Ovary (tissue), 9 donors: Measurements from ENCODE around the gene SLC6A1. TPM values are rescaled to one million over a fixed set of nuclear protein-coding genes. Genes with fewer than 3 reads are reported as not detected.

ENCODE experiments used
- DNase-seq, 5 donors: peaks; one replicate each; pipeline ENCODE4 v3.0.0-alpha.2; 2019 to 2020
- H3K27ac ChIP-seq, 2 donors: fragments of 200-600 bp; one replicate each; pipeline versions ENCODE4 v1.5.1 to v1.8.0; 2019 to 2022
- H3K27me3 ChIP-seq: fragments of 200-600 bp; one replicate; pipeline ENCODE4 v1.8.0; 2022
- H3K36me3 ChIP-seq: fragments of 200-600 bp; sonication (generic); one replicate; pipeline ENCODE4 v1.5.1; 2019
- H3K4me1 ChIP-seq: one replicate; pipeline ENCODE4 v1.8.1; 2013; ENCODE audit warnings: mild to moderate bottlenecking, moderate library complexity; ENCODE audit not compliant: insufficient read depth
- H3K4me3 ChIP-seq: fragments of 200-600 bp; sonication (generic); one replicate; pipeline ENCODE4 v1.5.1; 2017
- H3K9me3 ChIP-seq, 2 donors: fragments of 200-600 bp in 1 of 2; sonication (generic) in 1 of 2; one replicate each; pipeline versions ENCODE4 v1.5.1 to v1.8.1; 2013 to 2019; ENCODE audit warnings: mild to moderate bottlenecking in 1 of 2, moderate library complexity in 1 of 2
- EP300 ChIP-seq: sonication (generic); formaldehyde crosslinking; IDR thresholded peaks from one replicate; pipeline ENCODE4 v1.6.1; 2017; ENCODE audit warnings: antibody characterized with exemption
- POLR2A ChIP-seq: fragments of 450-650 bp; IDR thresholded peaks from one replicate; pipeline ENCODE4 v1.6.1; 2017; ENCODE audit warnings: antibody characterized with exemption, mild to moderate bottlenecking, moderate library complexity
- WGBS, 3 donors: extraction: QIAGEN DNeasy Blood & Tissue Kit in 1 of 3; methylation state at CpG; one replicate each; pipeline versions ENCODE4 v1.1.5 to v1.1.7; 2013 to 2017; 5-methylcytosine and 5-hydroxymethylcytosine counted together
- intact Hi-C, 4 donors: fragments of 100-400 bp; cut with DNase I; formaldehyde crosslinking; loops; one replicate each; pipeline versions ENCODE4 v1.11.0 to v1.15.1; 2022 to 2023
- polyA plus RNA-seq, 2 donors: library from polyadenylated mRNA; stranded (reverse); fragments of 200-250 nt in 1 of 2; fragments of 350-450 nt in 1 of 2; fragmentation: Illumina TruSeq in 1 of 2; extraction: RNeasy Lipid Tissue Mini Kit (QIAGEN cat#74804) in 1 of 2; gene quantifications; one replicate each; pipeline ENCODE4 v1.2.3, GENCODE V29; 2013 to 2014
- total RNA-seq, 7 donors: library from RNA; depleted of rRNA in 2 of 7; stranded (reverse); fragments of >200 nt in 2 of 7; fragmentation: NEBNext Ultra II Directional in 3 of 7; extraction: Animal tissue kit (Norgen Biotek cat#: 25700) in 3 of 7; gene quantifications; one replicate each; pipeline versions ENCODE4 v1.1.0 to v1.2.4, GENCODE V29; 2016 to 2023
- TF ChIP-seq, protein P1 (sequence below), 3 donors: fragments of 450-650 bp in 2 of 3; fragments of 200-600 bp in 1 of 3; IDR thresholded peaks; one replicate each; pipeline versions ENCODE4 v1.5.1 to v1.8.0; 2016 to 2022; ENCODE audit warnings: antibody characterized with exemption in 3 of 3, mild to moderate bottlenecking in 1 of 3
- donor health status: DM: no; HTN: no; CAD: no; lungs with moderate emphysema.
- donor health status: DM: no; HTN: no; CAD: no.
- donor health status: Bipolar disorder and iron deficiency.
- donor health status: DM: yes; HTN: yes; CAD: no.
- donor health status: DM: no; HTN: no; CAD: no.
- donor health status: DM: yes; HTN: yes; CAD: no.

The SLC6A1 gene
- total and polyA plus RNA-seq, 9 donors: 0.23 to 3.3 (median 1.2) TPM

DNA sequence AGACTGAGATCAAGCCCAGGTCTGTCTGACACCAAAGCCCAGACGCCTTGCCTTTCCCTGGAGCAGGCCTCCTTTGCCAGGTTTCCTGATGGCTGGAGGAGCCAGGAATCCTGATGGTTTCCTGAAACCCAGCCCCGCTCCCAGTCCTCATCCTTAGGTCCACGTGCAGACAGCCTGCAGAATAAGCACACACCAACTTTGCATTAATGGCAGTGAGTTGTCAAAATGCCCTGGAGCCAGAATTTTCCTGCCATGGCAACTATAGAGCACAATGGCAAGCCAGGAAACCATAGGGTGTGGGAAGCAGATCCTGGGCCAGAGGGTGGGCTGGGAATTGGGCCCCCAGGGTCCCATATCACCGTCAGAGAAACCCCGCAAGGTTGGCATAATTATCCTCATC is 94.3 kb downstream of the SLC6A1 start:
- intact Hi-C loops: no loop called here

DNA sequence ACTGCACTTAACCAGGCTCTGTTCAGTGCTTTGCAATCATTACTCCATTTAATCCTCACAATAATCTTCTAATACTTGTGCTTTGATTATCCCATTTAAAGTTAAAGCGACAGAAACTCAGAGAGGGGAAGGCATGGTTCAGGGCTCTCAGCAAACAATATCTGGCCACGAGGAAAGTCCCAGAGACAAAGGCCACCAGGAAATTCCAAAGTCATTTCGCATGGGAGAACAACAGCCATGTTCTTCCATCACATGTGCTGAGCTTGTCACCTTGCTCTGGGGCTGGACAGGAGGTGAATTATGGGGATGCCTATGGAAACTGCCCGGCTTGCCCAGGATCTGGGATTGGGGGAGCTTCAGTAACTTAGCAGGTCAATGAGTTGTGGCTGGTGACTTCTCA is 95.5 kb downstream of the SLC6A1 start:
- intact Hi-C loops: no loop called here
- no peak overlapping the region for H3K27ac ChIP-seq
- no peaks in the 10 kb centered on the region for H3K9me3 ChIP-seq
- H3K36me3 ChIP-seq: no peaks in the 10 kb centered on the region
- H3K4me1 ChIP-seq: no peaks in the 10 kb centered on the region
- no peak for TF ChIP-seq POLR2A
- TF ChIP-seq, protein P1, sequence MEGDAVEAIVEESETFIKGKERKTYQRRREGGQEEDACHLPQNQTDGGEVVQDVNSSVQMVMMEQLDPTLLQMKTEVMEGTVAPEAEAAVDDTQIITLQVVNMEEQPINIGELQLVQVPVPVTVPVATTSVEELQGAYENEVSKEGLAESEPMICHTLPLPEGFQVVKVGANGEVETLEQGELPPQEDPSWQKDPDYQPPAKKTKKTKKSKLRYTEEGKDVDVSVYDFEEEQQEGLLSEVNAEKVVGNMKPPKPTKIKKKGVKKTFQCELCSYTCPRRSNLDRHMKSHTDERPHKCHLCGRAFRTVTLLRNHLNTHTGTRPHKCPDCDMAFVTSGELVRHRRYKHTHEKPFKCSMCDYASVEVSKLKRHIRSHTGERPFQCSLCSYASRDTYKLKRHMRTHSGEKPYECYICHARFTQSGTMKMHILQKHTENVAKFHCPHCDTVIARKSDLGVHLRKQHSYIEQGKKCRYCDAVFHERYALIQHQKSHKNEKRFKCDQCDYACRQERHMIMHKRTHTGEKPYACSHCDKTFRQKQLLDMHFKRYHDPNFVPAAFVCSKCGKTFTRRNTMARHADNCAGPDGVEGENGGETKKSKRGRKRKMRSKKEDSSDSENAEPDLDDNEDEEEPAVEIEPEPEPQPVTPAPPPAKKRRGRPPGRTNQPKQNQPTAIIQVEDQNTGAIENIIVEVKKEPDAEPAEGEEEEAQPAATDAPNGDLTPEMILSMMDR (IDR thresholded peaks at IDR 0.05): no peak
- TF ChIP-seq EP300: no peak
- 88 to 93% (median 92%) methylated on average over 4 of the region's 4 CpGs for WGBS, 3 donors
- H3K27me3 ChIP-seq: no peaks in the 10 kb centered on the region
- DNase-seq: no peak
- no peak overlapping the region for H3K4me3 ChIP-seq

More for the DNA sequence above, 94.3 kb downstream of the SLC6A1 start:
- Histone ChIP-seq H3K4me1 (no peaks in the 10 kb centered on the region), H3K4me3 (no peak overlapping the region), H3K9me3 (no peaks in the 10 kb centered on the region), H3K27me3 (no peaks in the 10 kb centered on the region), H3K27ac (no peak overlapping the region), H3K36me3 (no peaks in the 10 kb centered on the region)
- DNase-seq: no peak
- WGBS, 3 donors: 84 to 86% (median 86%) methylated on average over 5 of the region's 5 CpGs
- TF ChIP-seq, protein P1 (IDR thresholded peaks at IDR 0.05): no peak
- TF ChIP-seq POLR2A: no peak

DNA sequence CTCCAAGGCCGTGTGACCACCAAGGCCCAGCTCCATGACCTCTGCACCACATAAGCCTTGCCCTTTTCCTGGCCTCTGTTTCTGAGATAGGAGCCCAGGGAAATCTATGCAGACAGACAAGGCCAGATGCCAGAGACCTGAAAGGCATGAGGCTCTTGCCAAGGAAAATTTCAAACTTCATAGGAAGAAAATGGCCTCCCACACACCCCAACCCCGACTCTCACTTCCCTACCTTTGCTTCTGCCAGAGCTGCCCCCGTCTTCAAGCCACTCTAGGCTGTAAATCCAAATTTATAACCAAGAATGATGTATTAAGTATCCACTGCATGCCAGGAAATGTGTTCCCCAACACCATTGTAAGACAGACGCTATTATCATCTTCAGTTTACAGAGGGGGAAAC is 96.3 kb downstream of the SLC6A1 start:
- Histone ChIP-seq H3K4me1 (no peaks in the 10 kb centered on the region), H3K27ac (no peak overlapping the region), H3K4me3 (no peak overlapping the region), H3K27me3 (no peaks in the 10 kb centered on the region), H3K9me3 (no peaks in the 10 kb centered on the region), H3K36me3 (no peaks in the 10 kb centered on the region)
- no peak for TF ChIP-seq EP300
- TF ChIP-seq, protein P1 (IDR thresholded peaks at IDR 0.05): no peak
- no peak for TF ChIP-seq POLR2A
- no peak for DNase-seq
- intact Hi-C loops: no loop called here
- 47 to 53% (median 52%) methylated on average over 4 of the region's 4 CpGs for WGBS, 3 donors

Other genes starting within 250 kb of the SLC6A1 start
- gene SLC6A11, start 176.5 kb upstream of the SLC6A1 start, total RNA-seq: under 1 TPM in 5 of 7 donors, not detected in 2; under 0.01 to 0.33 (median 0.07) TPM
- under 1 TPM; 0.05 to 0.13 TPM for gene SLC6A11, start 176.5 kb upstream of the SLC6A1 start, polyA plus RNA-seq
- gene HRH1, start 161.7 kb downstream of the SLC6A1 start, total RNA-seq: 10 to 100 TPM in 2 of 7 donors, 1 to 10 TPM in 5; 4.1 to 24.1 (median 6.0) TPM
- 10 to 100 TPM in 1 of 2 donors, 1 to 10 TPM in 1; 3.4 to 13.0 TPM for gene HRH1, start 161.7 kb downstream of the SLC6A1 start, polyA plus RNA-seq